ENCODE results near the gene HDHD5.

Gene HDHD5

GRCh38 chr22:17114173-17114897 is 44.7 kb downstream of the HDHD5 start:
- H3K4ac ChIP-seq (ENCODE audit: low read depth, low read length) = no peak overlapping the region
- H3K4me1 ChIP-seq (ENCODE audit: control insufficient read depth in 1 of 2, insufficient read depth in 2 of 2, low read length in 2 of 2) = no peaks in the 10 kb centered on the region
- H3K4me3 ChIP-seq (ENCODE audit: low read depth, low read length) = no peak overlapping the region
- no peak overlapping the region for H3K27ac ChIP-seq (ENCODE audit: low read depth, low read length)
- H3K36me3 ChIP-seq (ENCODE audit: control insufficient read depth in 1 of 2, insufficient read depth in 2 of 2, low read length in 2 of 2) = peaks cover 3 to 4% of the 10 kb centered on the region in 2 experiments
- H3K18ac ChIP-seq (ENCODE audit: low read length) = no peak overlapping the region
- H3K23ac ChIP-seq (ENCODE audit: low read length) = no peak overlapping the region
- no peak overlapping the region for H4K12ac ChIP-seq (ENCODE audit: low read depth, low read length)
- peaks cover 3% of the 10 kb centered on the region for H3K9me3 ChIP-seq (ENCODE audit: insufficient read depth, low read depth, low read length)
- H2BK12ac ChIP-seq (ENCODE audit: low read length) = no peak overlapping the region
- H3K79me1 ChIP-seq (ENCODE audit: low read length) = no peaks in the 10 kb centered on the region
- no CpG with 5 or more reads among the region's 13 CpGs for WGBS (ENCODE audit: extremely low coverage, insufficient coverage, insufficient read length)
- H3K4me2 ChIP-seq (ENCODE audit: low read length) = no peak overlapping the region
- no peak for DNase-seq
- no peak overlapping the region for H4K8ac ChIP-seq (ENCODE audit: low read depth, low read length)
- H2BK5ac ChIP-seq (ENCODE audit: low read depth, low read length, poor library complexity) = no peak overlapping the region
- no peak overlapping the region for H2AK5ac ChIP-seq (ENCODE audit: low read length)
- no peak overlapping the region for H3K9ac ChIP-seq (ENCODE audit: low read length)
- H3K79me2 ChIP-seq (ENCODE audit: control insufficient read depth, insufficient read depth, low read length, poor library complexity) = no peaks in the 10 kb centered on the region
- H4K91ac ChIP-seq (ENCODE audit: low read depth, low read length) = no peak overlapping the region
- H3K14ac ChIP-seq (ENCODE audit: low read length) = no peak overlapping the region
- no peak overlapping the region for H2BK120ac ChIP-seq (ENCODE audit: insufficient read depth, low read length, poor library complexity)
- no peak overlapping the region for H2AFZ ChIP-seq (ENCODE audit: insufficient read depth, low read length, poor library complexity)
- no peaks in the 10 kb centered on the region for H3K27me3 ChIP-seq (ENCODE audit: insufficient read depth, low read length)

- no peak for DNase-seq
- no peaks in the 10 kb centered on the region for H3K4me1 ChIP-seq (ENCODE audit: control insufficient read depth in 1 of 2, insufficient read depth in 2 of 2, low read length in 2 of 2)
- H3K27me3 ChIP-seq (ENCODE audit: insufficient read depth, low read length) = no peaks in the 10 kb centered on the region
- H4K91ac ChIP-seq (ENCODE audit: low read depth, low read length) = no peak overlapping the region
- H4K12ac ChIP-seq (ENCODE audit: low read depth, low read length) = no peak overlapping the region
- H3K79me1 ChIP-seq (ENCODE audit: low read length) = no peaks in the 10 kb centered on the region
- no peak overlapping the region for H3K4me3 ChIP-seq (ENCODE audit: low read depth, low read length)
- H2BK120ac ChIP-seq (ENCODE audit: insufficient read depth, low read length, poor library complexity) = no peak overlapping the region
- no peak overlapping the region for H2AK5ac ChIP-seq (ENCODE audit: low read length)
- no peak overlapping the region for H3K9ac ChIP-seq (ENCODE audit: low read length)
- no peak overlapping the region for H3K27ac ChIP-seq (ENCODE audit: low read depth, low read length)
- H3K4ac ChIP-seq (ENCODE audit: low read depth, low read length) = no peak overlapping the region
- no CpG with 5 or more reads among the region's 8 CpGs for WGBS (ENCODE audit: extremely low coverage, insufficient coverage, insufficient read length)
- no peak overlapping the region for H2BK12ac ChIP-seq (ENCODE audit: low read length)
- H3K14ac ChIP-seq (ENCODE audit: low read length) = no peak overlapping the region
- no peak overlapping the region for H4K8ac ChIP-seq (ENCODE audit: low read depth, low read length)
- no peak overlapping the region for H2BK5ac ChIP-seq (ENCODE audit: low read depth, low read length, poor library complexity)
- H3K79me2 ChIP-seq (ENCODE audit: control insufficient read depth, insufficient read depth, low read length, poor library complexity) = no peaks in the 10 kb centered on the region
- H3K18ac ChIP-seq (ENCODE audit: low read length) = no peak overlapping the region
- no peak overlapping the region for H2AFZ ChIP-seq (ENCODE audit: insufficient read depth, low read length, poor library complexity)
- H3K36me3 ChIP-seq (ENCODE audit: control insufficient read depth in 1 of 2, insufficient read depth in 2 of 2, low read length in 2 of 2) = peaks cover 10 to 11% of the 10 kb centered on the region in 2 experiments
- peaks cover 3% of the 10 kb centered on the region for H3K9me3 ChIP-seq (ENCODE audit: insufficient read depth, low read depth, low read length)
- H3K23ac ChIP-seq (ENCODE audit: low read length) = no peak overlapping the region
- no peak overlapping the region for H3K4me2 ChIP-seq (ENCODE audit: low read length)
Observed at GRCh38 chr22:17113600-17113999, 45.5 kb downstream of the HDHD5 start.

GRCh38 chr22:17112491-17113042 is 46.5 kb downstream of the HDHD5 start:
- Histone ChIP-seq H3K4me2 (ENCODE audit: low read length) (no peak overlapping the region), H4K91ac (ENCODE audit: low read depth, low read length) (no peak overlapping the region), H3K79me1 (ENCODE audit: low read length) (no peaks in the 10 kb centered on the region), H3K14ac (ENCODE audit: low read length) (no peak overlapping the region), H2BK12ac (ENCODE audit: low read length) (no peak overlapping the region), H3K4me1 (ENCODE audit: control insufficient read depth in 1 of 2, insufficient read depth in 2 of 2, low read length in 2 of 2) (no peaks in the 10 kb centered on the region), H3K4me3 (ENCODE audit: low read depth, low read length) (no peak overlapping the region), H2BK5ac (ENCODE audit: low read depth, low read length, poor library complexity) (no peak overlapping the region), H3K9me3 (ENCODE audit: insufficient read depth, low read depth, low read length) (peaks cover 3% of the 10 kb centered on the region), H2BK120ac (ENCODE audit: insufficient read depth, low read length, poor library complexity) (no peak overlapping the region), H3K4ac (ENCODE audit: low read depth, low read length) (no peak overlapping the region), H3K23ac (ENCODE audit: low read length) (no peak overlapping the region), H4K8ac (ENCODE audit: low read depth, low read length) (no peak overlapping the region), H2AK5ac (ENCODE audit: low read length) (no peak overlapping the region), H2AFZ (ENCODE audit: insufficient read depth, low read length, poor library complexity) (no peak overlapping the region), H3K9ac (ENCODE audit: low read length) (no peak overlapping the region), H3K27ac (ENCODE audit: low read depth, low read length) (no peak overlapping the region), H3K79me2 (ENCODE audit: control insufficient read depth, insufficient read depth, low read length, poor library complexity) (no peaks in the 10 kb centered on the region), H3K36me3 (ENCODE audit: control insufficient read depth in 1 of 2, insufficient read depth in 2 of 2, low read length in 2 of 2) (peaks cover 16 to 17% of the 10 kb centered on the region in 2 experiments), H3K18ac (ENCODE audit: low read length) (no peak overlapping the region), H3K27me3 (ENCODE audit: insufficient read depth, low read length) (no peaks in the 10 kb centered on the region), H4K12ac (ENCODE audit: low read depth, low read length) (no peak overlapping the region)
- no peak for DNase-seq
- no CpG with 5 or more reads among the region's 9 CpGs for WGBS (ENCODE audit: extremely low coverage, insufficient coverage, insufficient read length)

GRCh38 chr22:17110791-17111550 is 48.1 kb downstream of the HDHD5 start:
- Histone ChIP-seq H4K91ac (ENCODE audit: low read depth, low read length) (no peak overlapping the region), H3K4me2 (ENCODE audit: low read length) (no peak overlapping the region), H3K27ac (ENCODE audit: low read depth, low read length) (no peak overlapping the region), H4K12ac (ENCODE audit: low read depth, low read length) (no peak overlapping the region), H3K4me1 (ENCODE audit: control insufficient read depth in 1 of 2, insufficient read depth in 2 of 2, low read length in 2 of 2) (no peaks in the 10 kb centered on the region), H2BK5ac (ENCODE audit: low read depth, low read length, poor library complexity) (no peak overlapping the region), H3K14ac (ENCODE audit: low read length) (no peak overlapping the region), H3K4me3 (ENCODE audit: low read depth, low read length) (no peak overlapping the region), H3K79me2 (ENCODE audit: control insufficient read depth, insufficient read depth, low read length, poor library complexity) (no peaks in the 10 kb centered on the region), H4K8ac (ENCODE audit: low read depth, low read length) (no peak overlapping the region), H3K9me3 (ENCODE audit: insufficient read depth, low read depth, low read length) (peaks cover 3% of the 10 kb centered on the region), H3K23ac (ENCODE audit: low read length) (no peak overlapping the region), H3K9ac (ENCODE audit: low read length) (no peak overlapping the region), H3K18ac (ENCODE audit: low read length) (no peak overlapping the region), H2AK5ac (ENCODE audit: low read length) (no peak overlapping the region), H2BK120ac (ENCODE audit: insufficient read depth, low read length, poor library complexity) (no peak overlapping the region), H3K4ac (ENCODE audit: low read depth, low read length) (no peak overlapping the region), H3K36me3 (ENCODE audit: control insufficient read depth in 1 of 2, insufficient read depth in 2 of 2, low read length in 2 of 2) (peaks cover 18 to 21% of the 10 kb centered on the region in 2 experiments), H3K79me1 (ENCODE audit: low read length) (no peaks in the 10 kb centered on the region), H2AFZ (ENCODE audit: insufficient read depth, low read length, poor library complexity) (no peak overlapping the region), H2BK12ac (ENCODE audit: low read length) (no peak overlapping the region), H3K27me3 (ENCODE audit: insufficient read depth, low read length) (no peaks in the 10 kb centered on the region)
- DNase-seq = no peak
- no CpG with 5 or more reads among the region's 13 CpGs for WGBS (ENCODE audit: extremely low coverage, insufficient coverage, insufficient read length)

Data from trophoblast cell (in vitro differentiated cells and primary cell).